ENCODE measurements around the gene ANKRD10. TPM values are rescaled to one million over a fixed set of nuclear protein-coding genes. Genes with fewer than 3 reads are reported as not detected.
A peak's percentile ranks its signal among the peaks of the same experiment; 100 is the strongest.

ANKRD10 gene
- polyA plus RNA-seq, 1 donor: 453 TPM

GRCh38 chr13:110886870-110887596 is 27.8 kb downstream of the ANKRD10 start:
- peak; percentile 57 for DNase-seq

GRCh38 chr13:110885966-110886869 is 28.7 kb downstream of the ANKRD10 start:
- DNase-seq: no peak

GRCh38 chr13:110885516-110885915 is 29.4 kb downstream of the ANKRD10 start:
- DNase-seq: no peak

GRCh38 chr13:110884517-110884916 is 30.4 kb downstream of the ANKRD10 start:
- DNase-seq: no peak

- DNase-seq: no peak
Observed at GRCh38 chr13:110883542-110883941, 31.3 kb downstream of the ANKRD10 start.

- no peak for DNase-seq
Observed at GRCh38 chr13:110882972-110883371, 31.9 kb downstream of the ANKRD10 start.

- DNase-seq: no peak
Observed at GRCh38 chr13:110881839-110882627, 32.8 kb downstream of the ANKRD10 start.

- DNase-seq: no peak
Observed at GRCh38 chr13:110880627-110881026, 34.2 kb downstream of the ANKRD10 start.

- no peak for DNase-seq
Observed at GRCh38 chr13:110879482-110879881, 35.4 kb downstream of the ANKRD10 start.

- no peak for DNase-seq
Observed at GRCh38 chr13:110877737-110878258, 37.1 kb downstream of the ANKRD10 start.

GRCh38 chr13:110876609-110877008 is 38.3 kb downstream of the ANKRD10 start:
- DNase-seq: no peak

- no peak for DNase-seq
Observed at GRCh38 chr13:110875241-110875640, 39.6 kb downstream of the ANKRD10 start.

- DNase-seq: peak; percentile 80
Observed at GRCh38 chr13:110874508-110874960, 40.3 kb downstream of the ANKRD10 start.

- DNase-seq: no peak
Observed at GRCh38 chr13:110873639-110874507, 41.0 kb downstream of the ANKRD10 start.

GRCh38 chr13:110872768-110873638 is 41.9 kb downstream of the ANKRD10 start:
- DNase-seq: no peak

GRCh38 chr13:110872034-110872767 is 42.7 kb downstream of the ANKRD10 start:
- DNase-seq: no peak

- DNase-seq: peak; percentile 63
Observed at GRCh38 chr13:110869805-110870706, 44.8 kb downstream of the ANKRD10 start.

GRCh38 chr13:110869231-110869804 is 45.6 kb downstream of the ANKRD10 start:
- no peak for DNase-seq
